Ishikawa (cell line): ENCODE measurements around the gene PCCA.
A peak's percentile ranks its signal among the peaks of the same experiment; 100 is the strongest.

ENCODE experiments used
- CEBPB ChIP-seq: IDR thresholded peaks from 2 replicates; pipeline ENCODE4 v1.6.1; 2012
- CREB1 ChIP-seq: IDR thresholded peaks from 2 replicates; pipeline ENCODE4 v1.6.1; 2012; ENCODE audit warnings: low read depth
- EGR1 ChIP-seq: IDR thresholded peaks from 2 replicates; pipeline ENCODE4 v1.6.1; 2012
- EP300 ChIP-seq: IDR thresholded peaks from 2 replicates; pipeline ENCODE4 v1.6.1; 2012; ENCODE audit warnings: borderline replicate concordance
- FOXM1 ChIP-seq: IDR thresholded peaks from 2 replicates; pipeline ENCODE4 v1.6.1; 2012; ENCODE audit warnings: low read depth, borderline replicate concordance
- NFIC ChIP-seq: IDR thresholded peaks from 2 replicates; pipeline ENCODE4 v1.6.1; 2012
- RAD21 ChIP-seq: IDR thresholded peaks from 2 replicates; pipeline ENCODE4 v1.6.1; 2012; ENCODE audit warnings: low read depth
- TAF1 ChIP-seq: IDR thresholded peaks from 2 replicates; pipeline ENCODE4 v1.6.1; 2012; ENCODE audit warnings: low read depth, mild to moderate bottlenecking
- TCF12 ChIP-seq: IDR thresholded peaks from 2 replicates; pipeline ENCODE4 v1.6.1; 2012; ENCODE audit warnings: low read depth
- TEAD4 ChIP-seq: IDR thresholded peaks from 2 replicates; pipeline ENCODE4 v1.6.1; 2012
- YY1 ChIP-seq: IDR thresholded peaks from 2 replicates; pipeline ENCODE4 v1.6.1; 2012; ENCODE audit warnings: low read depth
- ZBTB7A ChIP-seq: IDR thresholded peaks from 2 replicates; pipeline ENCODE4 v1.6.1; 2012; ENCODE audit warnings: low read depth
- TF ChIP-seq, protein P1 (sequence below): IDR thresholded peaks from 2 replicates; pipeline ENCODE4 v1.6.1; 2012; ENCODE audit warnings: low read depth, mild to moderate bottlenecking
- TF ChIP-seq, protein P2 (sequence below): IDR thresholded peaks from 2 replicates; pipeline ENCODE4 v1.6.1; 2012
- TF ChIP-seq, protein P3 (sequence below): IDR thresholded peaks from 2 replicates; pipeline ENCODE4 v1.6.1; 2012

Gene PCCA

DNA sequence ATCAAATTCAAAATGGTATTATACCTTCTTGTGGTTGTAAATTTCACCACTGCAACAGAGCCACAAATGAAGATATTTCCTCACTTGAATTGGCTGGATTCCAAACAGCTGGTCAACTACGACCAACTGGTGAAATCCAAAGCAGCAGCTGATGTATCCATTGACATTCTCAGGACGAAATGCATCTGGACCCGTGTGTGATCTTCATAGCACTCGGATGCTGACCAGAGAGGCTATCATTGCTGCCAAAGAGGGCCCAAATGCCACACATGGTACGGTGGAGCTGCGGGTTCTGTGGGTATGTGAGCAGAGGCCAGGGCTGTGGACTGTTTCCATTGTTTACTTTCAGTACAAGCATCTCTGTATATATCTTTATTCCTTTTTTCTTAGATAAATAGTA is 25.6 kb upstream of the PCCA start:
- peak; percentile 32; the same call in 1 of the 2 replicates for TF ChIP-seq NFIC
- TF ChIP-seq EP300, result no peak
- no peak for TF ChIP-seq FOXM1
- TF ChIP-seq, protein P1, sequence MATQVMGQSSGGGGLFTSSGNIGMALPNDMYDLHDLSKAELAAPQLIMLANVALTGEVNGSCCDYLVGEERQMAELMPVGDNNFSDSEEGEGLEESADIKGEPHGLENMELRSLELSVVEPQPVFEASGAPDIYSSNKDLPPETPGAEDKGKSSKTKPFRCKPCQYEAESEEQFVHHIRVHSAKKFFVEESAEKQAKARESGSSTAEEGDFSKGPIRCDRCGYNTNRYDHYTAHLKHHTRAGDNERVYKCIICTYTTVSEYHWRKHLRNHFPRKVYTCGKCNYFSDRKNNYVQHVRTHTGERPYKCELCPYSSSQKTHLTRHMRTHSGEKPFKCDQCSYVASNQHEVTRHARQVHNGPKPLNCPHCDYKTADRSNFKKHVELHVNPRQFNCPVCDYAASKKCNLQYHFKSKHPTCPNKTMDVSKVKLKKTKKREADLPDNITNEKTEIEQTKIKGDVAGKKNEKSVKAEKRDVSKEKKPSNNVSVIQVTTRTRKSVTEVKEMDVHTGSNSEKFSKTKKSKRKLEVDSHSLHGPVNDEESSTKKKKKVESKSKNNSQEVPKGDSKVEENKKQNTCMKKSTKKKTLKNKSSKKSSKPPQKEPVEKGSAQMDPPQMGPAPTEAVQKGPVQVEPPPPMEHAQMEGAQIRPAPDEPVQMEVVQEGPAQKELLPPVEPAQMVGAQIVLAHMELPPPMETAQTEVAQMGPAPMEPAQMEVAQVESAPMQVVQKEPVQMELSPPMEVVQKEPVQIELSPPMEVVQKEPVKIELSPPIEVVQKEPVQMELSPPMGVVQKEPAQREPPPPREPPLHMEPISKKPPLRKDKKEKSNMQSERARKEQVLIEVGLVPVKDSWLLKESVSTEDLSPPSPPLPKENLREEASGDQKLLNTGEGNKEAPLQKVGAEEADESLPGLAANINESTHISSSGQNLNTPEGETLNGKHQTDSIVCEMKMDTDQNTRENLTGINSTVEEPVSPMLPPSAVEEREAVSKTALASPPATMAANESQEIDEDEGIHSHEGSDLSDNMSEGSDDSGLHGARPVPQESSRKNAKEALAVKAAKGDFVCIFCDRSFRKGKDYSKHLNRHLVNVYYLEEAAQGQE, result no peak
- TF ChIP-seq CEBPB, result no peak
- no peak for TF ChIP-seq RAD21
- TF ChIP-seq TCF12, result no peak

DNA sequence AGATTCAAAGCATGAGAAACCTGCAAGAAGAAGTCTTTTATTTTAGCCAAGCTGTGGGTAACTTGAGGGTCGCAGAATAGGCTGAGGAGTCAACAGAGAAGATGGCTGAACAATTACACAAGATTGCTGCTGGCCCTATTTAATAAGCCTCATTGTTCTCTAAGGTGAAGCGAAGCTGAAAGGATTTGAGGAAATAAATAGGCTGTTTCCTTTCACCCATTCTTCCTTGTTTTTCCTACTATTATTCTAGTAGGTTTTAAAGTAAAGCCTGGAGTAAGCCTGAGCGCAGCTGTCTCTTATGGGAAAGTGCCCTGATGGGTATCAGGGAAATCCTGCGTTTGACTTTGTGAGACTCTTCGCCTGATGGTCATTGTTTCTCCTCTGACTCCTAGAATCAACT is 25.0 kb upstream of the PCCA start:
- TF ChIP-seq, protein P2, sequence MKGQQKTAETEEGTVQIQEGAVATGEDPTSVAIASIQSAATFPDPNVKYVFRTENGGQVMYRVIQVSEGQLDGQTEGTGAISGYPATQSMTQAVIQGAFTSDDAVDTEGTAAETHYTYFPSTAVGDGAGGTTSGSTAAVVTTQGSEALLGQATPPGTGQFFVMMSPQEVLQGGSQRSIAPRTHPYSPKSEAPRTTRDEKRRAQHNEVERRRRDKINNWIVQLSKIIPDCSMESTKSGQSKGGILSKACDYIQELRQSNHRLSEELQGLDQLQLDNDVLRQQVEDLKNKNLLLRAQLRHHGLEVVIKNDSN, result no peak

DNA sequence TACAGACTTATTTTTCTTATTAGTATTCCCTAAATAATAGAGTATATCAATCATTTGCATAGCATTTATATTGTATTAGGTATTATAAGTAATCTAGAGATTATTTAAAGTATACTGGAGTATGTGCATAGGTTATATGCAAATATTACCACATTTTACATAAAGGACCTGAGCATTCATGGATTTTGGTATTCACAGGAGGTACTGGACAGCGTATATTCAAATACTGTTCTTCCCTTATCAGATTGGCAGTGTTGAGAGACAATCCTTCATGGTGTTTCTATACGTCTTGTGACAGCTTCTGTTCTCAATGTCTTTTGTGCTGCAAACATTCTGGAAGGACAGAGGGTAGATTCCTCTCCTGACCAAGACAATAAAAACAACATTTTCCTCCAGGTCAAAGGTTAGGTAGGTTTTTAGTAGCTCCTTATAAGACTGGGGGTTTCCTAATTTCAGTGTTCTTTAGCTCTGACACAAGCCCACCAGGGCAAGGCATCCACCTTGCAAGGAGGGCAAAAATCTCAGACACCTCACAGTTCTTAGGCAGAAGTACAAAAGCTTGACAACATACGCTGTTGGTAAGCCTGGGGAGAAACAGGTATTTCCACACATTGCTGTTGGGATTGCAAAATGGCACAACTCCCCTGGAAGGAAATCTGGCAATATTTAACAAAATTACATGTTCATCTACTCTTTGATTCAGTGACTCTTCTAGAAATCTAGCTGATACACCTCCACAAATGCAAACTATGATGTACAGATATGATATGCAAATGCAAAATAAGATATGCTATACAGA is 20.6 kb upstream of the PCCA start:
- no peak for TF ChIP-seq EGR1
- no peak for TF ChIP-seq YY1
- no peak for TF ChIP-seq CEBPB
- no peak for TF ChIP-seq CREB1
- TF ChIP-seq EP300, result no peak
- TF ChIP-seq, protein P3, sequence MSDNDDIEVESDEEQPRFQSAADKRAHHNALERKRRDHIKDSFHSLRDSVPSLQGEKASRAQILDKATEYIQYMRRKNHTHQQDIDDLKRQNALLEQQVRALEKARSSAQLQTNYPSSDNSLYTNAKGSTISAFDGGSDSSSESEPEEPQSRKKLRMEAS, result no peak
- TF ChIP-seq ZBTB7A, result no peak
- TF ChIP-seq TCF12, result no peak
- TF ChIP-seq TAF1, result no peak
- TF ChIP-seq, protein P1, result no peak
- TF ChIP-seq NFIC, result no peak

DNA sequence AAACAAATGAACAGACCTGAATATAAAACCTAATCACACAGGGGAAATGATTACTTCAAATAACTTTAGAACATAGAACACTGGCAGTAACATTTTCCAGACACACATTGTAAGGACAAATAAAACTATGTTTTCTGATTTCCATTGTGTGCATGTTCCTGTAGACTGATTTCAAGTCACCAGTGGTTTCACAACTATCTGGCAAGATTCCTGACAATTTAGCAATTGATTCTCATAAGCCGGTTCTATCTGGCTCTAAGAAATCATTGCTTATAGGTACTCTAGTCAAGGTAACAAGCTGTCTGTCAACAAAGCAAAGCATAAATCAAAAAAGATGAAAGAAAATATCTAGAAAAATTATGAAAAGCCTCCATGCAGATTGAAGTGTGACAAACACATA is 19.6 kb upstream of the PCCA start:
- no peak for TF ChIP-seq FOXM1
- TF ChIP-seq NFIC, result 0 out of 2 replicates have a peak, but pooled peaks have one; percentile 22
- TF ChIP-seq CEBPB, result peak; percentile 89
- TF ChIP-seq ZBTB7A, result no peak

DNA sequence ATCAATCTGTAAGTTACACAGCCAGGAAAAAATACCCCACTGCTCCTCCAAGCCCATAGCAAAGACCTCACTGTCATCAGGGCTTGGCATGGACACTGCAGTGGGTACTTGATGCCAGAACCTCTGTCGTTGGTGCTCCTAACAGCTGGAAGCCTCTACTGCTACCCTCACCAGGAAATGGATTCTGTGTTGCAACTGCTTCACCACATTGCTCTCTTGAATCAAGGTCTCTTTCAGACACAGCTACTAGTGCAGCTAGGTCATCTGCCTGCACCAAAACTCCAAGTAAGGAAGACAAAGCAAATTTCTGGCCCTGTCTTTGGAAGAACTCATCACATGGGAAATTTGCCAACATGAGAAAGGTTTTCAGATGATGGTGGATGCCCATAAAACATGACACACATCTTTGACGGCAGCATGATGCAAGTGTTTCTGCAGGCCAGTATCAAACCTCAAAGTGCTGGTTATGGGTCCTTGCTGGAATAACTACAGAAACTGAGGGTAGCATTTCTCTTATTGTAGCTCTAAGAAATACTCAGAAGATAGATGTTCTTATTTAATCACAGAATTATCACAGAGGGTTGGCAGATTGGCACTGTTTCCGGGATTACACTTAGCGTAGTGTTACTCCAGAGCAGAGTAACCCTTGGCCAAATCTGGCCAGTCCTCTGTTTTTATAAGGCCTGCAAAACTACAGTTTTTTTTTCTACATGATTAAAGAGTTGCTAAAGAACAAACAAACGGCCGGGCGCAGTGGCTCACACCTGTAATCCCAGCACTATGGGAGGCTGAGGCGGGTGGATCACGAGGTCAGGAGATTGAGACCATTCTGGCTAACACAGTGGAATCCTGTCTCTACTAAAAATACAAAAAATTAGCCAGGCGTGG is 12.9 kb upstream of the PCCA start:
- no peak for TF ChIP-seq RAD21
- no peak for TF ChIP-seq NFIC
- TF ChIP-seq FOXM1, result no peak
- TF ChIP-seq TCF12, result no peak
- TF ChIP-seq, protein P1, result no peak
- TF ChIP-seq EGR1, result no peak
- no peak for TF ChIP-seq TEAD4
- no peak for TF ChIP-seq YY1
- TF ChIP-seq EP300, result no peak
- TF ChIP-seq ZBTB7A, result no peak
- TF ChIP-seq, protein P2, result no peak
- no peak for TF ChIP-seq CREB1
- TF ChIP-seq CEBPB, result no peak
- TF ChIP-seq, protein P3, result no peak
- no peak for TF ChIP-seq TAF1
